CD4-positive, alpha-beta T cell treated with Interleukin-21 for 1 hour (primary cell): ENCODE data around the gene TMEM255B.
"Not testable (repeated sequence)": the region's sequence is repeated elsewhere in the genome, so short reads cannot be mapped to it uniquely, and the experiment has no call there.

ENCODE experiments used
- DNase-seq: peaks from one replicate; pipeline ENCODE4 v3.0.0-alpha.2; 2020

TMEM255B gene

GRCh38 chr13:113820813-113821651, 62.0 kb downstream of the TMEM255B start:
- DNase-seq, result no peak

GRCh38 chr13:113821847-113822246, 62.8 kb downstream of the TMEM255B start:
- no peak for DNase-seq

- no peak for DNase-seq
Observed at GRCh38 chr13:113822266-113822665, 63.2 kb downstream of the TMEM255B start.

GRCh38 chr13:113822956-113823744, 64.1 kb downstream of the TMEM255B start:
- no peak for DNase-seq

GRCh38 chr13:113823771-113824170, 64.7 kb downstream of the TMEM255B start:
- DNase-seq, result no peak

- DNase-seq, result no peak
Observed at GRCh38 chr13:113825841-113826240, 66.8 kb downstream of the TMEM255B start.

- DNase-seq, result not testable (repeated sequence)
Observed at GRCh38 chr13:113826446-113826845, 67.4 kb downstream of the TMEM255B start.

- DNase-seq, result no peak
Observed at GRCh38 chr13:113827021-113827420, 68.0 kb downstream of the TMEM255B start.

GRCh38 chr13:113828282-113828825, 69.3 kb downstream of the TMEM255B start:
- DNase-seq, result no peak

- not testable (repeated sequence) for DNase-seq
Observed at GRCh38 chr13:113830426-113830950, 71.5 kb downstream of the TMEM255B start.

GRCh38 chr13:113831061-113831460, 72.0 kb downstream of the TMEM255B start:
- DNase-seq, result no peak

GRCh38 chr13:113832205-113832604, 73.2 kb downstream of the TMEM255B start:
- no peak for DNase-seq

GRCh38 chr13:113832631-113833030, 73.6 kb downstream of the TMEM255B start:
- DNase-seq, result no peak

GRCh38 chr13:113833111-113833830, 74.2 kb downstream of the TMEM255B start:
- DNase-seq, result no peak

GRCh38 chr13:113834006-113834405, 75.0 kb downstream of the TMEM255B start:
- not testable (repeated sequence) for DNase-seq

- no peak for DNase-seq
Observed at GRCh38 chr13:113834496-113835200, 75.6 kb downstream of the TMEM255B start.

- DNase-seq, result no peak
Observed at GRCh38 chr13:113835461-113836270, 76.6 kb downstream of the TMEM255B start.

GRCh38 chr13:113836768-113837559, 77.9 kb downstream of the TMEM255B start:
- no peak for DNase-seq

- no peak for DNase-seq
Observed at GRCh38 chr13:113837560-113838355, 78.7 kb downstream of the TMEM255B start.
